HepG2 (cell line): ENCODE measurements around the gene FXYD6. TPM values are rescaled to one million over a fixed set of nuclear protein-coding genes. Genes with fewer than 3 reads are reported as not detected.

Source experiments
- ATAC-seq: fragments of 200-7000 bp; cut with Tn5 transposase; 3 replicates; pipeline ENCODE4 v1.9.1; 2020; ENCODE audit warnings: mild to moderate bottlenecking, moderate library complexity
- BruUV-seq: library from RNA; stranded (reverse); fragments of 400-500 nt; replicated peaks from 2 replicates; lab custom pipeline; 2021; lab: Mats Ljungman, UMichigan
- CTCF ChIA-PET: fragments of 300-600 bp; formaldehyde crosslinking; extraction: SDS; loops from one replicate; lab custom pipeline; 2021; ENCODE audit warnings: low total read pairs, inconsistent platforms, low intra/inter-chr PET ratio; lab: Yijun Ruan, JAX
- POLR2A ChIA-PET: fragments of 350-600 bp; sonication (Branson Sonifier 250); formaldehyde crosslinking; loops from one replicate; lab custom pipeline; 2020; ENCODE audit warnings: antibody characterized with exemption, inconsistent platforms; lab: Yijun Ruan, JAX
- DNase-seq: peaks from one replicate; pipeline ENCODE4 v3.0.0-alpha.2; 2015; ENCODE audit warnings: low spot score
- FAIRE-seq: peaks from 3 replicates; lab custom pipeline; 2011; peaks lifted over from hg19 to GRCh38; lab: Jason Lieb, UNC
- H2AFZ ChIP-seq: one replicate; pipeline ENCODE4 v1.6.1; 2011; ENCODE audit warnings: low read length, inconsistent platforms
- H3K27ac ChIP-seq: fragments of 300-600 bp; 3 replicates; pipeline ENCODE4 v1.8.0; 2011; ENCODE audit warnings: mixed run types, mild to moderate bottlenecking, mixed read lengths, low read length, inconsistent platforms; ENCODE audit not compliant: insufficient read depth; ENCODE audit errors: extremely low read length
- H3K27me3 ChIP-seq, 2 experiments: fragments of 200-600 bp in 1 of 2; 2 replicates in 1 of 2; 3 replicates in 1 of 2; pipeline versions ENCODE4 v1.6.0 to v1.8.0; 2011; ENCODE audit warnings: low read length in 2 of 2, mild to moderate bottlenecking in 2 of 2, moderate library complexity in 2 of 2, inconsistent platforms in 1 of 2; ENCODE audit not compliant: insufficient read depth in 2 of 2, control insufficient read depth in 1 of 2
- H3K36me3 ChIP-seq, 2 experiments: fragments of 200-600 bp in 1 of 2; replicated peaks in 1 of 2; 2 replicates in 1 of 2; 3 replicates in 1 of 2; pipeline versions ENCODE4 v1.5.1 to v1.8.0; 2011; ENCODE audit warnings: low read length in 2 of 2, inconsistent platforms in 1 of 2; ENCODE audit not compliant: insufficient read depth in 2 of 2, control insufficient read depth in 1 of 2
- H3K4me1 ChIP-seq: 2 replicates; pipeline ENCODE4 v1.5.1; 2012; ENCODE audit warnings: low read length, inconsistent platforms; ENCODE audit not compliant: insufficient read depth
- H3K4me2 ChIP-seq: 2 replicates; pipeline ENCODE4 v1.6.0; 2011; ENCODE audit warnings: low read depth, low read length, inconsistent platforms
- H3K4me3 ChIP-seq, 3 experiments: fragments of 200-600 bp in 1 of 3; sonication (generic), shearing (Covaris generic) in 1 of 3; replicated peaks in 1 of 3; 2 replicates each; pipeline ENCODE4 v1.5.1; 2011 to 2016; ENCODE audit warnings: low read length in 3 of 3, inconsistent platforms in 2 of 3, low read depth in 2 of 3, mild to moderate bottlenecking in 2 of 3, control low read depth in 1 of 3, mixed read lengths in 1 of 3; ENCODE audit not compliant: insufficient read depth in 1 of 3
- H3K79me2 ChIP-seq: one replicate; pipeline ENCODE4 v1.6.1; 2011; ENCODE audit warnings: low read length, inconsistent platforms; ENCODE audit not compliant: insufficient read depth
- H3K9ac ChIP-seq: 2 replicates; pipeline ENCODE4 v1.6.0; 2011; ENCODE audit warnings: mild to moderate bottlenecking, low read depth, low read length, inconsistent platforms; ENCODE audit not compliant: insufficient read depth
- H3K9me3 ChIP-seq: 2 replicates; pipeline ENCODE4 v1.5.1; 2012; ENCODE audit warnings: mild to moderate bottlenecking, low read length
- H4K20me1 ChIP-seq: 2 replicates; pipeline ENCODE4 v1.6.0; 2011; ENCODE audit warnings: inconsistent platforms, mild to moderate bottlenecking, low read length, moderate library complexity; ENCODE audit not compliant: insufficient read depth
- AGO2 ChIP-seq: fragments of 200-400 bp; formaldehyde crosslinking; optimal IDR thresholded peaks from 2 replicates; pipeline ENCODE3; 2017; ENCODE audit warnings: mild to moderate bottlenecking, low read depth, low read length, moderate library complexity
- AHR ChIP-seq: IDR thresholded peaks from 2 replicates; pipeline ENCODE4 v1.6.1; 2018; ENCODE audit warnings: missing genetic modification reagents, missing compliant biosample characterization
- HNRNPL ChIP-seq: fragments of 200-400 bp; formaldehyde crosslinking; IDR thresholded peaks from 2 replicates; pipeline ENCODE4 v1.6.1; 2017; ENCODE audit warnings: mild to moderate bottlenecking, low read depth, low read length
- MIER2 ChIP-seq: IDR thresholded peaks from 2 replicates; pipeline ENCODE4 v1.6.1; 2016; ENCODE audit warnings: missing biosample characterization, missing genetic modification reagents
- PCBP1 ChIP-seq: fragments of 200-400 bp; formaldehyde crosslinking; IDR thresholded peaks from 2 replicates; pipeline ENCODE4 v1.6.1; 2017; ENCODE audit warnings: mild to moderate bottlenecking, low read depth, low read length, borderline replicate concordance
- RBM39 ChIP-seq: fragments of 200-400 bp; formaldehyde crosslinking; IDR thresholded peaks from one replicate; pipeline ENCODE4 v1.6.1; 2018; ENCODE audit warnings: antibody characterized with exemption, mild to moderate bottlenecking, low read depth, low read length; ENCODE audit not compliant: poor library complexity, severe bottlenecking
- TEAD2 ChIP-seq: sonication (generic); formaldehyde crosslinking; IDR thresholded peaks from 2 replicates; pipeline ENCODE4 v1.9.0; 2021; ENCODE audit warnings: missing genetic modification reagents
- TSC22D2 ChIP-seq: sonication (generic); formaldehyde crosslinking; IDR thresholded peaks from 2 replicates; pipeline ENCODE4 v1.5.1; 2020; ENCODE audit warnings: missing genetic modification reagents, mild to moderate bottlenecking, borderline replicate concordance
- U2AF1 ChIP-seq: fragments of 200-400 bp; formaldehyde crosslinking; optimal IDR thresholded peaks from 2 replicates; pipeline ENCODE3; 2017; ENCODE audit warnings: mild to moderate bottlenecking, low read depth, low read length
- XRCC5 ChIP-seq: fragments of 200-400 bp; formaldehyde crosslinking; optimal IDR thresholded peaks from 2 replicates; pipeline ENCODE3; 2017; ENCODE audit warnings: mild to moderate bottlenecking, low read length
- WGBS: methylation state at CpG from one replicate; pipeline ENCODE4 v1.1.6; 2017; ENCODE audit warnings: low lambda C conversion rate; 5-methylcytosine and 5-hydroxymethylcytosine counted together
- in situ Hi-C: cut with HindIII; loops from 2 replicates; pipeline ENCODE4 v1.10.0; 2017; ENCODE audit warnings: low pct_unique_long_range_greater_than_20kb; ENCODE audit not compliant: extremely low pct_ligation_motif_present
- intact Hi-C: fragments of 100-400 bp; cut with micrococcal nuclease; formaldehyde crosslinking; loops from one replicate; pipeline ENCODE4 v1.10.0; 2022; ENCODE audit not compliant: unreplicated experiment
- polyA plus RNA-seq, 8 experiments: library from polyadenylated mRNA; depleted of rRNA in 3 of 8; stranded (reverse) in 7 of 8; unstranded in 1 of 8; fragments of >200 nt; fragmentation: Illumina TruSeq in 4 of 8; extraction: Trizol in 4 of 8; gene quantifications; 2 replicates each; pipeline versions ENCODE4 v1.2.1 to v1.2.3, GENCODE V29; 2011 to 2016; ENCODE audit warnings: low read depth in 4 of 8, missing spikeins in 1 of 8, mixed read lengths in 1 of 8; ENCODE audit not compliant: insufficient read depth in 1 of 8
- total RNA-seq, 5 experiments: library from RNA; depleted of rRNA; stranded (reverse); fragments of >200 nt; fragmentation: Illumina TruSeq; extraction: Trizol; gene quantifications; 2 replicates each; pipeline ENCODE4 v1.2.3, GENCODE V29; 2016; ENCODE audit warnings: low read depth in 1 of 5
- TF ChIP-seq, protein P1 (sequence below): sonication (generic); formaldehyde crosslinking; IDR thresholded peaks from 2 replicates; pipeline ENCODE4 v1.9.0; 2022; ENCODE audit warnings: low read depth, missing genetic modification reagents
- TF ChIP-seq, protein P2 (sequence below): sonication (generic); formaldehyde crosslinking; IDR thresholded peaks from 2 replicates; pipeline ENCODE4 v1.5.1; 2020; ENCODE audit warnings: mild to moderate bottlenecking, missing genetic modification reagents, moderate library complexity
- TF ChIP-seq, protein P3 (sequence below): sonication (generic); formaldehyde crosslinking; IDR thresholded peaks from 2 replicates; pipeline ENCODE4 v1.5.0; 2020; ENCODE audit warnings: mild to moderate bottlenecking, missing genetic modification reagents, moderate library complexity

FXYD6 gene
- total and polyA plus RNA-seq, 2 of the 13 experiments (the other 11 are each of a cell fraction or from before 2014, with no cell fraction given): not detected

DNA sequence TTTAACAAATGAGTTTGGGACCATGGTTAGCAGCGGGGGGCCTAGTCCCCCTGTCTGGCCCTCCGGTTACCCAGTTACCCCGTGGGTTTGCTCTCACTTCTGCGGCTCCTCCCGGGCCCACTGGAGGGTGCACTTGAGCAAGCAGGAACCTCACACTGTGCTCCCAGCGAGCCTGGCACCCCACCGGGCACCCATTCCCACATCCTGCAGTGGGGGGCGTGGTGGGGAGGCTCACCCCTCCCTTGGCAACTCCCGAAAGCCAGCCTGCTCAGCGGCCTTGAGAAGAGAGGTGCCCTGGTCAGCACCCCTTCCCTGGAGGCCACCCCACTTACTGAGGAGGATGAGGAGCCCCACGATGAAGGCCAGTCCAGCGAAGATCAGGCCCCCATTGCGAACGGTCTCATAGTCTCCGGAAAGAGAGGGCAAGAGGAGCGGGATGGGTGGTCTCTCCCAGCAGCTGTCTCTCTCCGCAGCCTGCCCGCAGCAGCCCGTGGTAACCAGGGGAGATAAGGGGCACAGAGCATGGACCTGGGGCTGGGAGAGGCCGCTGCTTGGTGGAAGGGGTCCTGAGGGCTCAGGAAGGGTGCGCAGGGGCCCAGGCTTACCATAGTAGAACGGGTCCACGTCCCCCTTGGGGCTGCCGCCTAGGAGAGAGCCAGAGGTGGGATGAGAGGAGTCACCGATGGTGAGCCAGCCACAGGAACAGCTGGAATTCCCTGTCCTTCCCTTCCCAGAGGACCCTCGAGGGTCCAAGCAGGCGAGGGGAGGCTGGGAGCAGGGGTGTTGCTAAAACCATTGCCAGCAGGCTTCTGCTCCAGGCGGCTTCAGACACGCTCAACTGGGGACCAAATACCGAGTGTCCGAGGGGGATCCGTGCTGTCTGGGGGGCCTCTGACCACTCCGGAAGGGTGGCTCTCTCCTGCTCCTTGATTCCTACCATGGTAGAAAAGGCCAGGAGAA lies 54.1 kb downstream of the FXYD6 start:
- Histone ChIP-seq H2AFZ (no peak overlapping the region), H3K9ac (no peak overlapping the region), H3K4me3 (peak overlapping the region in 2 of 3 experiments; percentile 54 to 72; a peak in 5 of 6 replicates), H3K4me1 (peaks cover 87% of the 10 kb centered on the region), H3K27ac (no peak overlapping the region), H3K4me2 (peak overlapping the region; percentile 72), H3K36me3 (no peaks in the 10 kb centered on the region), H3K27me3 (peaks cover 0 to 6% of the 10 kb centered on the region in 2 experiments; a peak in 1 of 5 replicates), H3K79me2 (peaks cover 13% of the 10 kb centered on the region), H3K9me3 (no peaks in the 10 kb centered on the region), H4K20me1 (no peaks in the 10 kb centered on the region)
- no peak for FAIRE-seq
- no peak; the same call in 2 of the 3 replicates for ATAC-seq
- POLR2A ChIA-PET: no interaction called here
- CTCF ChIA-PET: interaction anchor here (1.0 kb wide), 1 partner anchor 124 kb away, joined by 3 read pairs; no protein-coding TSS in a partner anchor
- in situ Hi-C loops (loop anchor here (5.0 kb wide), 1 partner anchor 125 kb away; no protein-coding TSS in a partner anchor), intact Hi-C loops (loop anchor here (1.0 kb wide), 1 partner anchor 231 kb away; no protein-coding TSS in a partner anchor)
- no TSS peak for BruUV-seq
- no peak for DNase-seq
- WGBS: 79% methylated on average over 19 of the region's 33 CpGs
- peak; percentile 46 for TF ChIP-seq XRCC5
- TF ChIP-seq RBM39: peak; percentile 32
- TF ChIP-seq, protein P1, sequence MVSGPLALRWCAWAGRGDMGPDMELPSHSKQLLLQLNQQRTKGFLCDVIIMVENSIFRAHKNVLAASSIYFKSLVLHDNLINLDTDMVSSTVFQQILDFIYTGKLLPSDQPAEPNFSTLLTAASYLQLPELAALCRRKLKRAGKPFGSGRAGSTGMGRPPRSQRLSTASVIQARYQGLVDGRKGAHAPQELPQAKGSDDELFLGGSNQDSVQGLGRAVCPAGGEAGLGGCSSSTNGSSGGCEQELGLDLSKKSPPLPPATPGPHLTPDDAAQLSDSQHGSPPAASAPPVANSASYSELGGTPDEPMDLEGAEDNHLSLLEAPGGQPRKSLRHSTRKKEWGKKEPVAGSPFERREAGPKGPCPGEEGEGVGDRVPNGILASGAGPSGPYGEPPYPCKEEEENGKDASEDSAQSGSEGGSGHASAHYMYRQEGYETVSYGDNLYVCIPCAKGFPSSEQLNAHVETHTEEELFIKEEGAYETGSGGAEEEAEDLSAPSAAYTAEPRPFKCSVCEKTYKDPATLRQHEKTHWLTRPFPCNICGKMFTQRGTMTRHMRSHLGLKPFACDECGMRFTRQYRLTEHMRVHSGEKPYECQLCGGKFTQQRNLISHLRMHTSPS (CRISPR knock-in tag): 0 out of 2 replicates have a peak, but pooled peaks have one; percentile 34
- no peak for TF ChIP-seq MIER2 (CRISPR knock-in tag)
- peak; percentile 22 for TF ChIP-seq U2AF1
- TF ChIP-seq, protein P2, sequence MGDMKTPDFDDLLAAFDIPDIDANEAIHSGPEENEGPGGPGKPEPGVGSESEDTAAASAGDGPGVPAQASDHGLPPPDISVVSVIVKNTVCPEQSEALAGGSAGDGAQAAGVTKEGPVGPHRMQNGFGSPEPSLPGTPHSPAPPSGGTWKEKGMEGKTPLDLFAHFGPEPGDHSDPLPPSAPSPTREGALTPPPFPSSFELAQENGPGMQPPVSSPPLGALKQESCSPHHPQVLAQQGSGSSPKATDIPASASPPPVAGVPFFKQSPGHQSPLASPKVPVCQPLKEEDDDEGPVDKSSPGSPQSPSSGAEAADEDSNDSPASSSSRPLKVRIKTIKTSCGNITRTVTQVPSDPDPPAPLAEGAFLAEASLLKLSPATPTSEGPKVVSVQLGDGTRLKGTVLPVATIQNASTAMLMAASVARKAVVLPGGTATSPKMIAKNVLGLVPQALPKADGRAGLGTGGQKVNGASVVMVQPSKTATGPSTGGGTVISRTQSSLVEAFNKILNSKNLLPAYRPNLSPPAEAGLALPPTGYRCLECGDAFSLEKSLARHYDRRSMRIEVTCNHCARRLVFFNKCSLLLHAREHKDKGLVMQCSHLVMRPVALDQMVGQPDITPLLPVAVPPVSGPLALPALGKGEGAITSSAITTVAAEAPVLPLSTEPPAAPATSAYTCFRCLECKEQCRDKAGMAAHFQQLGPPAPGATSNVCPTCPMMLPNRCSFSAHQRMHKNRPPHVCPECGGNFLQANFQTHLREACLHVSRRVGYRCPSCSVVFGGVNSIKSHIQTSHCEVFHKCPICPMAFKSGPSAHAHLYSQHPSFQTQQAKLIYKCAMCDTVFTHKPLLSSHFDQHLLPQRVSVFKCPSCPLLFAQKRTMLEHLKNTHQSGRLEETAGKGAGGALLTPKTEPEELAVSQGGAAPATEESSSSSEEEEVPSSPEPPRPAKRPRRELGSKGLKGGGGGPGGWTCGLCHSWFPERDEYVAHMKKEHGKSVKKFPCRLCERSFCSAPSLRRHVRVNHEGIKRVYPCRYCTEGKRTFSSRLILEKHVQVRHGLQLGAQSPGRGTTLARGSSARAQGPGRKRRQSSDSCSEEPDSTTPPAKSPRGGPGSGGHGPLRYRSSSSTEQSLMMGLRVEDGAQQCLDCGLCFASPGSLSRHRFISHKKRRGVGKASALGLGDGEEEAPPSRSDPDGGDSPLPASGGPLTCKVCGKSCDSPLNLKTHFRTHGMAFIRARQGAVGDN (CRISPR knock-in tag): peak; percentile 34; the same call in 1 of the 2 replicates
- no peak for TF ChIP-seq AHR (CRISPR knock-in tag)
- TF ChIP-seq, protein P3, sequence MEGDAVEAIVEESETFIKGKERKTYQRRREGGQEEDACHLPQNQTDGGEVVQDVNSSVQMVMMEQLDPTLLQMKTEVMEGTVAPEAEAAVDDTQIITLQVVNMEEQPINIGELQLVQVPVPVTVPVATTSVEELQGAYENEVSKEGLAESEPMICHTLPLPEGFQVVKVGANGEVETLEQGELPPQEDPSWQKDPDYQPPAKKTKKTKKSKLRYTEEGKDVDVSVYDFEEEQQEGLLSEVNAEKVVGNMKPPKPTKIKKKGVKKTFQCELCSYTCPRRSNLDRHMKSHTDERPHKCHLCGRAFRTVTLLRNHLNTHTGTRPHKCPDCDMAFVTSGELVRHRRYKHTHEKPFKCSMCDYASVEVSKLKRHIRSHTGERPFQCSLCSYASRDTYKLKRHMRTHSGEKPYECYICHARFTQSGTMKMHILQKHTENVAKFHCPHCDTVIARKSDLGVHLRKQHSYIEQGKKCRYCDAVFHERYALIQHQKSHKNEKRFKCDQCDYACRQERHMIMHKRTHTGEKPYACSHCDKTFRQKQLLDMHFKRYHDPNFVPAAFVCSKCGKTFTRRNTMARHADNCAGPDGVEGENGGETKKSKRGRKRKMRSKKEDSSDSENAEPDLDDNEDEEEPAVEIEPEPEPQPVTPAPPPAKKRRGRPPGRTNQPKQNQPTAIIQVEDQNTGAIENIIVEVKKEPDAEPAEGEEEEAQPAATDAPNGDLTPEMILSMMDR (CRISPR knock-in tag): peak; percentile 66
- no peak for TF ChIP-seq TEAD2 (CRISPR knock-in tag)
- peak; percentile 93 for TF ChIP-seq HNRNPL
- peak; percentile 90 for TF ChIP-seq AGO2
- 0 out of 2 replicates have a peak, but pooled peaks have one; percentile 62 for TF ChIP-seq PCBP1
- TF ChIP-seq TSC22D2: peak; percentile 33; the same call in 1 of the 2 replicates
